GM18508 (cell line): ENCODE results near the gene SCGB1D4.
"Not testable (repeated sequence)": the region's sequence is repeated elsewhere in the genome, so short reads cannot be mapped to it uniquely, and the experiment has no call there.

Experiments used
- ATAC-seq: cut with Tn5 transposase; IDR thresholded peaks from one replicate; pipeline ENCODE4 v1.9.1; 2021; ENCODE audit warnings: moderate number of reproducible peaks; ENCODE audit not compliant: insufficient read depth, unreplicated experiment

Gene SCGB1D4, protein sequence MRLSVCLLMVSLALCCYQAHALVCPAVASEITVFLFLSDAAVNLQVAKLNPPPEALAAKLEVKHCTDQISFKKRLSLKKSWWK

DNA sequence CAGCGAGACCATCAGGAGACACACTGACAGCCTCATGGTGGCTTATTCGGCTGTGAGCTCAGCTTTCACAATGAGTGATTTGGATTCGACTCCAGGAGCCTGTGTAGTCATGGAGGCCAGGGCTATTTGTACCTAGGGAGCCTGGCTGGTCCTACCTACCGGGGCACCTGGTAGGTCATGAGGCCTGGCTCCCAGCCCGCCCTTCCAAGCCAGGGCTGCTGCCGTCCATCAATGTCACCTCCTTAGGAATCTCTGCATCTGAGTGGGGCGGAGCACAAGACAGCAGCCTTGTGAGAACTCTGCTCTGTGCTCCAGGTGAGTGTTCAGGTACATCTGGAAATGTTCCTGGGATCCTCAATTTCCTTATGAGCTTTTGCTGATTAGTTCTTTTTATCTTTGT lies at the start of gene SCGB1D4:
Gene SCGB1D4, minus strand, starts transcription at position 101 of the 400 bp plus-strand sequence. Its CDS starts 65 bp downstream, at position 36.
- no peak for ATAC-seq

DNA sequence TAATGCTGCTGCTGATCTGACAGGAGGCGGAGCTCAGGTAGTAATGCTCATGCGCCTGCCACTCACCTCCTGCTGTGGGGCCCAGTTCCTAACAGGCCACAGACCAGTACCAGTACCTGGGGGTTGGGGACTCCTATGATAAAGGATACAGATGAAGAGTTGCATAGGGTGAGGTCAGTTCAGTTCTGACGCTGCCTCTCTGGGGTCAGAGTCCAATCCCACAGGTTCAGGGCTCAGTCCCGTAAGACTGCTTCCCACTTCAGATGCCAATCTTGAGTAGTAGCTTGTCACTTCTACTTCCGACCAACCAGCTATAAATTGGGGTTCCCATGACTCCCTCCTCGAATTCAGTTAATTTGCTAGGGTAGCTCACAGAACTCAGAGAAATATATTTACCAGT lies 47.0 kb upstream of the SCGB1D4 start:
- no peak for ATAC-seq

DNA sequence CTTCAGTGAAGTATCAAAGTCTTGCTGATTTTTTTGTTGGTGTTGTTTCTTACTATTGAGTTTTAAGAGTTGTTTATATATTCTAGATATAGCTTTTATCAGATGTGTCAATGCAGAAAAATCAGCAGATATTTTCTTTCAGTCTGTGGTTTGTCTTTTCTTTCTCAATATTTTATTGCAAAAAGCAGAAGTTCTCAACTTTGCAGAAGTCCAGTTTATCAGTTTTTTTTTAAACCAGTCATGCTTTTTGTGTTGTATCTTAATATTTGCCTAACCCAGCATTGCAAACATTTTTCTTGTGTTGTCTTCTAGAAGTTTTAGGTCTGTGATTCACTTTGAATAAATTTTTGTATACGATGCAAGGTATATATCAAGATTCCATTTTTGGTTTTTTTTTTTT lies 45.3 kb upstream of the SCGB1D4 start:
- ATAC-seq = no peak

DNA sequence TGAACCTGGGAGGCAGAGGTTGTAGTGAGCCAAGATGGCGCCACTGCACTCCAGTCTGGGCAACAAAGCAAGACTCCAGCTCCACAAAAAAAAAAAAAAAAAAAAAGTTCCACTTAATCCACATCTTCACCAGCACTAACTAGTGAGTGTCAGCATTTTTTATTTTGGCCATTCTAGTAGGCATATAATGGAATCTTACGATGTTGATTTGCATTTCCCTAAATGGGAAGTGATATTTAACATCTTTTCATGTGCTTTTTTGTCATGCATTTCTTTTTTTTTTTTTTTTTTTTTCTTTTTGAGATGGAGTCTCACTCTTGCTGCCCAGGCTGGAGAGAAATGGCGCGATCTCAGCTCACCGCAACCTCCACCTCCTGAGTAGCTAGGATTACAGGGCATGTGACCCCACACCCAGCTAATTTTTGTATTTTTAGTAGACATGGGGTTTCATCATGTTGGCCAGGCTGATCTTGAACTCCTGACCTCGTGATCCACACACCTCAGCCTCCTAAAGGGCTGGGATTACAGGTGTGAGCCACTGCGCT lies 44.8 kb upstream of the SCGB1D4 start:
- not testable (repeated sequence) for ATAC-seq

DNA sequence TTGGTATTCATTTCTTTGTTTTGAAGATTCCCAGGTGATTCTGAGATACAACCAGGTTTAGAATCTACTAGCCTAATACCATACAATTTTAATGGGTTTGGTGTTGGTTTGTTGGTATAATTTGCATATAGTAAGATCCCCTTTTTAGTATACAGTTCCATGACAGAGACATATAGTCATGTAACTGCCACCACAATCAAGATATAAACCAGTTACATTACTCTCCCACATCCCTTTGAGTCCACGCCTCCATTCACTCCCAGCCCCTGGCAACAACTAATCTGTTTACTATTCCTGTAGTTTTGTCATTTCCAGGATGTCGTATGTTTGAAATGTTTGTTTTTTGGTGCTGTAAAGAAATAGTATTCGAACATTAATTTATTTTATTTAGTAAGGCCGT lies 42.7 kb upstream of the SCGB1D4 start:
- no peak for ATAC-seq

DNA sequence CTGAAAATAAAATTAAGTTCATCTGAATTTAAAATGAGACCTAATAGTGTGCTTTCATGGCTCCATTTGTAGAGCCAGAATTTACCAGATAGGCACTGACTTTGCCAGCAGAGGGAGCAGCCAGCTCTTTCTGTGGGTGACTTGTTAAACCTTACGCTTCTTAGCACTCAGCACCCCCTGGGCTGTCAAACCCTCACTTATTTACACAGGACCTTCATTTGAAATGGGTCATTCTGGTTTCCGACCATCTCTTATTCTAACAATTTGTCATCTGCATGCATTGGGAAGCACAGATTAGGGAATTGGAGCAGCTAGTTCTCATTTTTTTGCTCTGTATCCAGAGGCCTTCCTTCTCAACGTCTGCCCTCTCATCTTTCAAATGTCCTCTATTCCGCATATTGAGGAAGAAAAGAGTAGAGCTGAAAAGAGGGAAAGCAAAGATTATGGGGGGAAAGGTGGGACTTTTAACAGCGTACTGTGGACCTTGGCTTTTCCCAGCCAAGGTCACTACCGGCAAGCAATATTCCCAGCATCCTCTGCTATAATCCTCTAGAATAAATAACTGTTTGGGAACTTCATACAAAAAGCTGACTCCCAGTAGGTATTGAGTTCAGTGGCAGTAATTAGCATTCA lies 41.5 kb upstream of the SCGB1D4 start:
- ATAC-seq = no peak

DNA sequence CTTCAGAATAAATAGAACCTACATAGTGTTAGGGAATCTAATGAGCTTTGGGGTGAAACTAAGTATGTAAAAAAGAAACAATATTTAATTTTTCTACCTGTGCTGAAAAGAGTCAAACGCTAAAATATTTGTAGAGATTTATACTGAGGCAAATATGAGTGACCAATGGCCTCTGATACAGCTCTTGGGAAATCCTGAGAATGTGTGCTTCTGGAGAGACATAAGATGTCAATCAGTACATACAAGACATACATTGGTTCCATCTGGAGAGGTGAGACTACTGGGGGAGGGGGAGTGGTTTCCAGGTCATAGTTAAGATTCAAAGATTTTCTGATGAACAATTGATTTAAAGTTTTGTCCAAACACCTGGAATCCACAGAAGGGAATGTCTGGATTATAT lies 39.3 kb upstream of the SCGB1D4 start:
- ATAC-seq = no peak

DNA sequence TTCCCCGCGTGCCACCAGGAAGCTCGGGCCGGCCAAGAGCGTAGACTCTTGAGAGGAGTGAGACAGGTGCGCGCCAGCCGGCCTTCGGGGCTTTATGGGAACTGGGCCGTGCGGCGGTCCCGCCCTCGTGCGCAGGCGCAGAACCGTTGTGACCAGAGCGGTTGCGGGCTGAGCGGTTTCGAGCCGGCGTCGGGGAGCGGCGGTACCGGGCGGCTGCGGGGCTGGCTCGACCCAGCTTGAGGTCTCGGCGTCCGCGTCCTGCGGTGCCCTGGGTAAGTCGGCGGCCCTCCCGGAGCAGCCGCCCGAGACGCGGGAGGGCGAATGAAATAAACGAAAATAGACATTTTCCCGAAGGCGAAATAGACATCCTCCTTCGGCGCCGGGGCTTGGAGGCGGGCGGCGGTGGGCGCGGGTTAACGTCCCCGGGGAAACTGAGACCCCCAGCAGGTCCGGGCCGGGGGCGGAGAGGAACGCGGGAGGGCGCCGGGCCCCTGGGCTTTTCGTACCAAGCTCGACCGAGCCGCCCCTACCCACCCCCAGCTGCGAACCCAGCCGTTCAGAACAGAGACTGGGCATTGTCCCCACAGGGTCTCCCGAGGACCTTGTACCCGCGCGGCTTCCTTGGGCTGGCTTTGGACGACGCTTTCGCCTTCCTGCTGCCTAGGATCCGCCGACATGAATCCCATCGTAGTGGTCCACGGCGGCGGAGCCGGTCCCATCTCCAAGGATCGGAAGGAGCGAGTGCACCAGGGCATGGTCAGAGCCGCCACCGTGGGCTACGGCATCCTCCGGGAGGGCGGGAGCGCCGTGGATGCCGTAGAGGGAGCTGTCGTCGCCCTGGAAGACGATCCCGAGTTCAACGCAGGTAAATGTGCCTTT lies 38.7 kb upstream of the SCGB1D4 start, which contains the start of gene ASRGL1:
Gene ASRGL1, plus strand, starts transcription at position 146 of the 879 bp plus-strand sequence. Its CDS starts 530 bp downstream, at position 676.
- ATAC-seq = no peak

DNA sequence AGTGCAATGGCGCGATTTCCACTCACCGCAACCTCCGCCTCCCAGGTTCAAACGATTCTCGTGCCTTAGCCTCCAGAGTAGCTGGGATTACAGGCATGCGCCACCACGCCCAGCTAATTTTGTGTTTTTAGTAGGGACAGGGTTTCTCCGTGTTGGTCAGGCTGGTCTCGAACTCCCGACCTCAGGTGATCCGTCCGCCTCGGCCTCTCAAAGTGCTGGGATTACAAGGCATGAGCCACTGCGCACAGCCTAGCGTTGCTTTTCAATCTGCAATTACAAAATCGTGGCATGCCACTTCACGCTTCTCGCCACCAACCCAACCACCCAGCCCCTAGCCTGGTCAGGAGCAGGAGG lies 38.1 kb upstream of the SCGB1D4 start:
- ATAC-seq = not testable (repeated sequence)

DNA sequence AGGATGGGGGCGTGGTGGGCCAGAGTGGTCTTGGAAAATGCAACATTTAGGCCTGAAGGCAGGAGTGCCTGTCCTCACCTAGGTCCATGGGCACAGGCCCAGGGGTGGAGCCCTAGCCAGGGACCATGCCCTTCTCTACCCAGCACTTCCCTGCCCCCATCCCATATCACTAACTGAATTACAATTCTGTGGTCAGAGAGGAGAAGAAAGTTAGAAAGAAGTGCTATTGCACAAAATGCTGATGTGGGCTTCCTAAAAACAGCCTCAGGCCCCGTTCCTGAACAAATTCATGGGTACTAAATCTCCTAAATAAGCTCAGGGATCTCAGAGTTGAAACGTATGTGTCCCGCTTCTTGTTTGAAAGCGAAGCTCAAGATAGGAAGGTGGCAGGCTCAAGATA lies 34.9 kb upstream of the SCGB1D4 start:
- no peak for ATAC-seq

DNA sequence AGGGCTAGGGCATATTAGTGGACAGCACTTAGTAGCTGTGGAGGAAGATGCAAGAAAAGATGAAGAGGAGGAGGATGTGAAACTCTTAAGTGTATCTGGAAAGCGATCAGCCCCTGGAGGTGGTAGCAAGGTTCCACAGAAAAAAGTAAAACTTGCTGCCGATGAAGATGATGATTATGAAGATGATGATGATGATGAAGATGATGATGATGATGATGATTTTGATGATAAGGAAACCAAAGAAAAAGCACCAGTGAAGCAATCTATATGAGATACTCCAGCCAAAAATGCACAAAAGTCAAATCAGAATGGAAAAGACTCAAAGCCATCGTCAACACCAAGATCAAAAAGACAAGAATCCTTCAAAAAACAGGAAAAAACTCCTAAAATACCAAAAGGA lies 32.4 kb upstream of the SCGB1D4 start:
- not testable (repeated sequence) for ATAC-seq

DNA sequence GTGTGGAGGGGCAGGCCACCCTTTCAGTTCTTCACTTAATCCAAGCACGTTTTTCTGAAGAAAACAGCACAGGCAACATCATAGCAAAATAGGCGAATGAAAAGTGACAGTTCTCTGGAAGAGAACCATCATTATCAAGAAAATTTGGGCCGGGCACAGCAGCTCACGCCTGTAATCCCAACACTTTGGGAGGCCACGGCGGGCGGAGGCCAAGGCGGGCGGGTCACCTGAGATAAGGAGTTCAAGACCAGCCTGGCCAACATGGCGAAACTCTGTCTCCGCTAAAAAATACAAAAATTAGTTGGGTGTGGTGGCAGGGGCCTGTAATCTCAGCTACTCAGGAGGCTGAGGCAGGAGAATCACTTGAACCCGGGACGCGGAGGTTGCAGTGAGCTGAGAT lies 28.7 kb upstream of the SCGB1D4 start:
- not testable (repeated sequence) for ATAC-seq

DNA sequence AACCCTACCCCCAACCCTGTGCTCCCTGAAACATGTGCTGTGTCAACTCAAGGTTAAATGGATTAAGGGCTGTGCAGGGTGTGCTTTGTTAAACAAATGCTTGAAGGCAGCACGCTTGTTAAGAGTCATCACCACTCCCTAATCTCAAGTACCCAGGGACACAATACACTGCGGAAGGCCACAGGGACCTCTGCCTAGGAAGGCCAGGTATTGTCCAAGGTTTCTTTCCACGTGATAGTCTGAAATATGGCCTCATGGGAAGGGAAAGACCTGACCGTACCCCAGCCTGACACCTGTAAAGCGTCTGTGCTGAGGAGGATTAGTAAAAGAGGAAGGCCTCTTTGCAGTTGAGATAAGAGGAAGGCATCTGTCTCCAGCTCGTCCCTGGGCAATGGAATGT lies 27.8 kb upstream of the SCGB1D4 start:
- ATAC-seq = not testable (repeated sequence)

DNA sequence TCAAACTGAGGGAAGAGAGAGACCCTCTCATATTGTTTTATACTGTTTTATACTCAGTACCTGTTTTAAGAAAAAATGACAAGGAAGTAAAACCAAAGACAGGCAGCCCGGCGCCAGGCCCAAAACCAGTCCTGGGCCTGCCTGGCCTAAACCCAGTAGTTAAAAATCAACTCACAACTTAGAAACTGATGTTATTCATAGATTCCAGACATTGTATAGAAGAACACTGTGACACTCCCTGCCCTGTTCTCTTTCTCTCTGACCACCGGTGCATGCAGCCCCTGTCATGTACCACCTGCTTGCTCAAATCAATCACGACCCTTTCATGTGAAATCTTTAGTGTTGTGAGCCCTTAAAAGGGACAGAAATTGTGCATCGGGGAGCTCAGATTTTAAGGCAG lies 26.9 kb upstream of the SCGB1D4 start:
- ATAC-seq = not testable (repeated sequence)

DNA sequence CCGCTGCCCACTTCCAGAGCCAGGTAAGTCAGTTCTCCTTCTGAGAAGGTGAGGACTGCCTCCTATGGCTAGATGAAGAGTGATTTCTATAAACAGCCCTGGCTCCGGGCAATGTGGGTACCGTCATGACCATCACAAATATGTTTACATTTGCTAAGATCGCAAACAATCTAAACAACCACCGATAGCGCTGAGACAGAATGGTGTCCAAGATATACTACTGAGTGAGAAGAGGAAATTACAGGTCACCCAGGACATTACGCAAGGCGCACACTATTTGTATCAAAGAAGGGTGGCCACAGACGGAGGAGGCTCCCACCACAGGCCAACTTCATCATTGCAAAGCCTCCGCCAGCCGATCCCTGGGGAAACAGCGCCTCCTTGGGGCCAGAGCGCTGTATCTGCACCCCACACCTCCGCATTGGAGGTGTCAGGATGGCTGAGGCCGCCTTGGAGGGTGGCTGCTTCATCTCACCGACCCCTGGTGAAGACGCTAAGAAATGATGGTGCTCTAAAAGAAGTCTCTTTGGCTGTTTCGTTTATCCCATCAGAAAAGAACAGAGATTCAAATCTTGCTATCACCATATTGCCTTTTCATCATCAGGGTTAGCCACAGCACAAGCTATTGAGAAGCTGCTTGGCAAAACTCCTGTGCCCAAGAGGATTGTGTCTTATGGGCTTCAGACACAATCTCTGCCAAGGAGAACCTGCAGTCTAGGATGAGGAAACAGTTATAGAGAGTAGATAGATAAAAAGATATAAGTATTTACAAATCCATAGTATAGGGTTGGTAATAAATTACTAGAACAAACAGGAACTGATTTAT lies 26.1 kb upstream of the SCGB1D4 start:
- no peak for ATAC-seq

DNA sequence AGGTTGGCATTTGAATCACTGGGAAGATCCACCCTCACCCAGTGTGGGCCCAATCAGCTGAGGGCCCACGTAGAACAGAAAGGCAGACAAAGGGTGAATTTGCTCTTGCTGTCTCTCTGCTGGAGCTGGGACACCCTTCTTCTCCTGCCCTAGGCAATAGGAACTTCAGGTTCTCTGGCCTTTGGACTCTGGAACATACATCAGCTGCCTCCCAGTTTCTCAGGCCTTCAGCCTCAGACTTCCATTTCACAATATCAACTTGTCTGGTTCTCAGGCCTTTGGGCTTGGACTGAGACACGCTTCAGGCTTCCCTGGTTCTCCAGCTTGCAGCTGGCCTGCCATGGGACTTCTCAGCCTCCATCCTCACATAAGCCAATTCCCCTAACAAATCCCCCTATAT lies 23.6 kb upstream of the SCGB1D4 start:
- ATAC-seq = no peak

DNA sequence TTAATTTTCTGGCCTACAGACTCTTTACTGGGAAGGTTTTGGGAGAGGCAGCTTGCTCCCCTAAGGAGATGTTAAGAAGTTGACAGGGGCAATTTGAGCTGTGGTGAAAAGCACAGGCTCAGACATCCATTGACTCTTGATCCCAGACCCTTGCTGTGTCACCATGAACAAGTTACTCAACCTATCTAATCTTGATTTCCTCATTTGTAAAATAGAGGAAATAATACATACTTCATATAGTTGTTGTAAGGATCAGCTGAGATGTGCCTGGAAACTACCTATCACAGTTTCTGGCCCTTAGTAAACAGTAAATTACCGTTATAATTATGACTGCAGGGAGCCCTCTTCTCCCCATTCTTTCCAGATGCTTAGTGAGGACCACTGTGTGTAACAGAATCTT lies 16.6 kb upstream of the SCGB1D4 start:
- no peak for ATAC-seq

DNA sequence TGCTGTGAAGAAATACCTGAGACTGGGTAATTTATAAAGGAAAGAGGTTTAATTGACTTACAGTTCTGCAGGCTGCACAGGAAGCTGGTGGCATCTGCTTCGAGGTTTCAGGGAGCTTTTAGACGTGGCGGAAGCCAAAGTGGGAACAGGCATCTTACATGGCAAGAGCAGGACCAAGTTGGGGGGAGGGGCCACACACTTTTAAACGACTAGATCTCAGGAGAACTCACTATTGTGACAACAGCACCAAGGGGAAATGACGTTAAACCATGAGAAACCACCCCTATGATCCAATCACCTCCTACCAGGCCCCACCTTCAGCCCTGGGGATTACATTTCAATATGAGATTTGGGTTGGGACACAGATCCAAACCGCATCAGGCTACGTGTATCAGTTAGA lies 11.1 kb upstream of the SCGB1D4 start:
- ATAC-seq = no peak

DNA sequence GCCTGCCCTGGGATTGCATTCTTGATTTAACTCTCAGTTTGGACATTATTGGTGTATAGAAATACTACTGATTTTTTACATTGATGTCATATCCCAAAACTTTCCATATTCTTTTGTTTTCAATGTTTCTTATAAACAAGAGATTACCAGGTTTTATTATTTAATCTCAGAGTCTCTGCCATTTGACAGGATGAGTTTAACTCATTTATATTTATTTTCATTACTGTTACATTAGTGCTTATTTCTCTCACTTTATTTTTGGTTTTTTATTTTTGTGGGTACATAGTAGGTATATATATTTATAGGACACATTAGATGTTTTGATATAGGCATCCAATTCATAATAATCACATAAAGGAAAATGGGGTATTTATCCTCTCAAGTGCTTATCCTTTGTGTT lies 9.1 kb upstream of the SCGB1D4 start:
- ATAC-seq = no peak

DNA sequence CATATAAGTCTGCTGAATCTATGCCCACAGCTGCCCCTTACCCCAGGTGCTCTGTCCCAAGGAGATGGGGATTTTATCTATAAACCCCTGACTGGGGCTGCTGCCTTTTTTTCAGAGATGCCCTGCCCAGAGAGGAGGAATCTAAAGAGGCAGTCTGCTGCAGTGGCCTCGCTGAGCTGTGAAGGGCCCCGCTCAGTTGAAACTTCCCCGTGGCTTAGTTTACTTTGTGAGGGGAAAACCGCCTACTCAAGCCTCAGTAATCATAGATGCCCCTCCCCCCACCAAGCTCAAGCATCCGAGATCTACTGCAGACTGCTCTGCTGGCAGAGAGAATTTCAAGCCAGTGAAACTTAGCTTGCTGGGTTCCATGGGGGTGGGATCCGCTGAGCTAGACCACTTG lies 7.4 kb upstream of the SCGB1D4 start:
- no peak for ATAC-seq
